IPS-15b (cell line): ENCODE results near the gene SAMD3.
"Not testable (repeated sequence)": the region's sequence is repeated elsewhere in the genome, so short reads cannot be mapped to it uniquely, and the experiment has no call there.

Experiments
- H3K27me3 ChIP-seq: one replicate; pipeline ENCODE4 v1.6.1; 2013; ENCODE audit warnings: low read length; ENCODE audit not compliant: control insufficient read depth, insufficient read depth
- H3K36me3 ChIP-seq: one replicate; pipeline ENCODE4 v1.6.1; 2013; ENCODE audit warnings: low read length; ENCODE audit not compliant: control insufficient read depth, insufficient read depth
- H3K4me1 ChIP-seq: one replicate; pipeline ENCODE4 v1.6.1; 2013; ENCODE audit warnings: mild to moderate bottlenecking, low read length; ENCODE audit not compliant: control insufficient read depth, insufficient read depth
- H3K4me3 ChIP-seq: one replicate; pipeline ENCODE4 v1.5.1; 2013; ENCODE audit warnings: low read depth, low read length
- H3K9ac ChIP-seq: one replicate; pipeline ENCODE4 v1.6.1; 2013; ENCODE audit warnings: low read depth, mild to moderate bottlenecking, low read length
- H3K9me3 ChIP-seq: one replicate; pipeline ENCODE4 v1.6.1; 2013; ENCODE audit warnings: mild to moderate bottlenecking, low read length; ENCODE audit not compliant: control insufficient read depth, insufficient read depth

SAMD3 gene

DNA sequence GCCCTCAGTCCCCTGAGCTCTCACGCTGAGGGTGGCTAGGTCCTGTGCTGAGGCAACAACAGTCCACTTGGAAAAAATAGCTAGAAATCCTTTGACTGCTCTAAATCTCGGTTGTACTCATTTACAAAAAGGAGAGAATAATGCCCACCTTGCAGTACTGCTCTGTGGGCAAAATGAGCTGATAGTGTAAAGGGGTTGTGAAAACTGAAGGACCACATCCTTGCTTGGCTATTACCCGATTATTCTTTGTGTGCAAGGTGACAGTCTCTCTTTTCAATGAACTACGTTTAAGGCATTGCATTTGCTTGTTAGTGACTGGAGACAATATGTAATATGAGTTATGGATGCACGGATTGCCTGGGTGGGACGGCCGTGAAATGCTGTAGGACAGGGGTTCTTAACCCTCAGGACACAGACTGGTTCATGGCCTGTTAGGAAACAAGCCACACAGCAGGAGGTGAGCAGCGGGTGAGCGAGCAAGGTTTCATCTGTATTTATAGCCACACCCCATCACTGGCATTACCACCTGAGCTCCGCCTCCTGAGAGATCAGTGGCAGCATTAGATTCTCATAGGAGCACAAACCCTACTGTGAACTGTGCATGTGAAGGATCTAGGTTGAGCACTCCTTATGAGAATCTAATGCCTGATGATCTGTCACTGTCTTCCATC, 14.6 kb downstream of the SAMD3 start:
- H3K4me1 ChIP-seq: peaks cover 6% of the 10 kb centered on the region

DNA sequence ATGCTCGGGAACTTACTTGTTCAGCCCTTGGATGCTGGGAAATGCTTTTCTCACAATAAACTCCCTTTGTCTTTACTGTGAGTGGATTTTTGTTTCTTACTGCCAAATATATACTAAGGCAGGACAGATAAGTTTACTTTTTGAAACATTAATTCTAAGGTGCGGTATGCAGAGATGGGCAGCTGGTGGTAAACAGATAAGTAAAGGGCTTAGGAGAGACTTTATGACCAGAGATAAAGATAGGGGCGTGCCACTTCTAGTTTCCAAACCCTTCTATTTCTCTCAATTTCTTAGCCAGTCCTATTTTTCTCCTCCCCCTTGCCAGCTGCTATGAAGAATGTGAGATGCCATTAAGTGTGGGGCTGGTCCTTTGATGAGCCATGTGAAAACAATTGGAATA, 16.3 kb downstream of the SAMD3 start:
- no peaks in the 10 kb centered on the region for H3K9me3 ChIP-seq
- no peak overlapping the region for H3K4me3 ChIP-seq

More for the DNA sequence above, 14.6 kb downstream of the SAMD3 start:
- H3K9ac ChIP-seq: no peak overlapping the region
- H3K9me3 ChIP-seq: no peaks in the 10 kb centered on the region
- H3K27me3 ChIP-seq: no peaks in the 10 kb centered on the region
- no peak overlapping the region for H3K4me3 ChIP-seq
- peaks cover 2% of the 10 kb centered on the region for H3K36me3 ChIP-seq

DNA sequence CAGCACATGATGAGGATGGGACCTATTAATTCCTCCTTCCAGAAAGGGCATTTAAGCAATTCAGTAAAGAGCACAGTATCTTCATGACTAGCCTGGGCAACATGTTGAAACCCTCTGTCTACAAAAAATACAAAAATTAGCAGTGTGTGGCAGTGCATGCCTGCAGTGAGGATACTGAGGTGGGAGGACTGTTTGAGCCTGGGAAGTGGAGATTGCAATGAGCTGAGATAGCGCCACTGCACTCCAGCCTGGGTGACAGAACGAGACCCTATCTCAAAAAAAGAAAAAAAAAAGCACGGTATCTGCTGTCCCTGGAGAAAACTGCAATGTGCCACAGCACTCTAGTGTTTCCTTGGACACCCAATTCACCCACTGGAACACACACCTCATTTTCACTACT, 18.4 kb downstream of the SAMD3 start:
- peaks cover 2% of the 10 kb centered on the region for H3K36me3 ChIP-seq
- no peaks in the 10 kb centered on the region for H3K9me3 ChIP-seq
- H3K4me1 ChIP-seq: peaks cover 24% of the 10 kb centered on the region
- no peak overlapping the region for H3K4me3 ChIP-seq
- H3K9ac ChIP-seq: no peak overlapping the region
- H3K27me3 ChIP-seq: no peaks in the 10 kb centered on the region

More for the DNA sequence above, 16.3 kb downstream of the SAMD3 start:
- Histone ChIP-seq H3K4me1 (peaks cover 21% of the 10 kb centered on the region), H3K27me3 (no peaks in the 10 kb centered on the region), H3K36me3 (peaks cover 2% of the 10 kb centered on the region), H3K9ac (no peak overlapping the region)

DNA sequence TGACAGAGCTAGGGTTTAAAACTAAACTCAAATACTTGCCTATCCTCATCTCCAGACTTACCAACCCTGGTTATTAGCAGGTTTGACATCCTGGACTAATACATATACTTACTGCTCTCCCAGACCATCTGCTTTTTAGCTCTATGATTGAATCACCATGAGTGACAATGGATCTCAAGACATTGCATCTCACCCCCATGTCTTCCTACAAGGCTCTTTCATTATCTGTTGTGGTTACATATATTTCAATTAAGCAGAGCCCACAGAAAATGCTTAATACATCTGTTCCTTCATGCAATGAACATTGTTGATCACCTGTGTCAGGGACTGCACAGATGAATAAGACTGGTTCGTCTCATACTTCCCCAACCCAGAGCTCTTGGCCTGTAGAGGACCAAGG, 19.4 kb downstream of the SAMD3 start:
- Histone ChIP-seq H3K36me3 (peaks cover 2% of the 10 kb centered on the region), H3K4me1 (peaks cover 26% of the 10 kb centered on the region), H3K4me3 (no peak overlapping the region), H3K9me3 (no peaks in the 10 kb centered on the region), H3K27me3 (no peaks in the 10 kb centered on the region), H3K9ac (no peak overlapping the region)

DNA sequence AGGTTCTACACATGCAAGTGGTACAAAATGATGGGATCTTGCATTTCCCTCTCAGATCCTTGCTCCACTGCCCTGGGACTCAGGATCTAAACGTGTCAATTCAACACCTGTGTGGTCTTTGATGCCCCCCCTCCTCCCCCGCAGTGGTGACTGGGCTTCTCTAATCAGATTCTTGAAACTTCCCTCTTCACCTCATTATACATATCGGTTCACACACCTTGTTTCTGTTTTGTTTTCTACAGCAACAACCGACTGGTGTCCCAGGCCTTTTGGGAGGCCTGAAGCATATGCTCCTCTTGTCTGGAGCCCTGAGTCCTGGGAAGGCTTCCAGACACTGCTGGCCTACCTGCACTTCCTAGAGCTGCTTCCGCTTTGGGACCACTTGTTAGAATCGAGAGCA, 20.0 kb downstream of the SAMD3 start:
- H3K4me1 ChIP-seq: peaks cover 27% of the 10 kb centered on the region
- no peaks in the 10 kb centered on the region for H3K9me3 ChIP-seq
- H3K4me3 ChIP-seq: no peak overlapping the region
- H3K36me3 ChIP-seq: peaks cover 2% of the 10 kb centered on the region
- H3K27me3 ChIP-seq: no peaks in the 10 kb centered on the region
- H3K9ac ChIP-seq: no peak overlapping the region

DNA sequence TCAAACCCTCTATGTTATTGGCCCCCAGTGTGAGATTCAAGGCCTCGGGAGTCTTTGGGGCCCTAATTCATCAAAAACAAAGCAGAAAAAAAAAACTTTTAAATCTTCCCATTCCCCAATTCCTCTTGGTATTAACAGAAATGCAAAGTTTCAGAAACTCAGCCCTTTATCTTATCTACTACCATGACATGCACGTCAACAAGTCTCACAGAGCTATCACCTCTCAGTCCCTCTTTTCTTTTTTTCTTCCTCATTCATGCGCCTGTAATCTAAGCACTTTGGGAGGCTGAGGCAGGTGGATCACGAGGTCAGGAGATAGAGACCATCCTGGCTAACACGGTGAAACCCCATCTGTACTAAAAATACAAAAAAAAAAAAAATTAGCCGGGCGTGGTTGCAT, 22.7 kb downstream of the SAMD3 start:
- Histone ChIP-seq H3K9me3 (no peaks in the 10 kb centered on the region), H3K36me3 (no peaks in the 10 kb centered on the region), H3K9ac (no peak overlapping the region), H3K4me1 (peaks cover 27% of the 10 kb centered on the region), H3K4me3 (no peak overlapping the region), H3K27me3 (no peaks in the 10 kb centered on the region)

DNA sequence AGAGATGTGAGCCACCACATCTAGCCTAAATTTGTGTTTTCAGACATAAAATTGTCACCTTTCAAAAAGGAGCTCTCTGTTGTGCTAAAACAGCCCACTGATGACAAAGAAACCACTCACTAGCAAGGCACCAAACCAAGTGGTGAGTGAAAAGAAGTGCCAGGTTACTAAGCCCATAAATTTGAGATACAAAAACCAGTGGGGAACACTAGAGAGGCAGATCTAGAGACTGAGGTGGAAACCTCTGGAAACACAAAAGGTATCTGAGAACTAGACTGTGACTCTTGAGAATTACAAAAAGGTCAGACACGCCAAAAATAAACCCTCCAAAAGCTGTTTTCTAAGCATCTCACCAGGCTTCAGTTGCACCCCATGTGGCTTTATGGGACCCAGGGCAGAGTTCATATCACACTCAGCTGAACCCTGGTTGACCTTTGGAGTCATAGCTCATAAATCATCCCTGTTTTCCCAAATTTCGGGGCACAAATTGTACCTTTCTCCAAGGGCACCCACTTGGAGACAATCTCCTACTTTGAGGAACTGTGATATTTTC, 24.2 kb downstream of the SAMD3 start:
- Histone ChIP-seq H3K9me3 (no peaks in the 10 kb centered on the region), H3K4me3 (no peak overlapping the region), H3K4me1 (peaks cover 25% of the 10 kb centered on the region), H3K27me3 (no peaks in the 10 kb centered on the region), H3K36me3 (no peaks in the 10 kb centered on the region), H3K9ac (no peak overlapping the region)

DNA sequence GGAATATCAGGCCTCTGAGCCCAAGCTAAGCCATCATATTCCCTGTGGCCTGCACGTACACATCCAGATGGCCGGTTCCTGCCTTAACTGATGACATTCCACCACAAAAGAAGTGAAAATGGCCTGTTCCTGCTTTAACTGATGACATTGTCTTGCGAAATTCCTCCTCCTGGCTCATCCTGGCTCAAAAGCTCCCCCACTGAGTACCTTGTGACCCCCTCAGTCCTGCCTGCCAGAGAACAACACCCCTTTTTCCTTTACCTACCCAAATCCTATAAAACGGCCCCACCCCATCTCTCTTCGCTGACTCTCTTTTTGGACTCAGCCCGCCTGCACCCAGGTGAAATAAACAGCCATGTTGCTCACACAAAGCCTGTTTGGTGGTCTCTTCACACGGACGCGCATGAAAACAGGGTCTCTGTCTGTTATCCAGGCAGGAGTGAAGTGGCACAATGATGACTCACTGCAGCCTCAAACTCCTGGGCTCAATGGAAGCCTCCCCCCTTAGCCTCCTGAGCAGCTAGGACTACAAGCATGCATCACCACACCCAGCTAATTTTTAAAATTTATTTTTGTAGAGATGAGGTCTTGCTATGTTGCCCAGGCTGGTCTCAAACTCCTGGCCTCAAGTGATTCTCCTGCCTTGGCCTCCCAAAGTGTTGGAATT, 24.8 kb downstream of the SAMD3 start:
- not testable (repeated sequence) for H3K27me3 ChIP-seq, H3K36me3 ChIP-seq, H3K4me3 ChIP-seq, H3K9me3 ChIP-seq, H3K9ac ChIP-seq
- peaks cover 19% of the 10 kb centered on the region for H3K4me1 ChIP-seq

DNA sequence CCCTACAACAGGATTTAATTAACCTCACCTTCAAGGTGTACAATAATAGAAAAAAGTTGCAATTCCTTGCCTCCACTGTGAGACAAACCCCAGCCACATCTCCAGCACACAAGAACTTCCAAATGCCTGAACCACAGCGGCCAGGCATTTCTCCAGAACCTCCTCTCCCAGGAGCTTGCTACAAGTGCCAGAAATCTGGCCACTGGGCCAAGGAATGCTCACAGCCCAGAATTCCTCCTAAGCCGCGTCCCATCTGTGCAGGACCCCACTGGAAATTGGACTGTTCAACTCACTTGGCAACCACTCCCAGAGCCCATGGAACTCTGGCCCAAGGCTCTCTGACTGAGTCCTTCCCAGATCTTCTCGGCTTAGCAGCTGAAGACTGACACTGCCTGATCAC, 28.3 kb downstream of the SAMD3 start:
- not testable (repeated sequence) for H3K4me3 ChIP-seq, H3K9ac ChIP-seq, H3K4me1 ChIP-seq, H3K9me3 ChIP-seq, H3K27me3 ChIP-seq, H3K36me3 ChIP-seq

DNA sequence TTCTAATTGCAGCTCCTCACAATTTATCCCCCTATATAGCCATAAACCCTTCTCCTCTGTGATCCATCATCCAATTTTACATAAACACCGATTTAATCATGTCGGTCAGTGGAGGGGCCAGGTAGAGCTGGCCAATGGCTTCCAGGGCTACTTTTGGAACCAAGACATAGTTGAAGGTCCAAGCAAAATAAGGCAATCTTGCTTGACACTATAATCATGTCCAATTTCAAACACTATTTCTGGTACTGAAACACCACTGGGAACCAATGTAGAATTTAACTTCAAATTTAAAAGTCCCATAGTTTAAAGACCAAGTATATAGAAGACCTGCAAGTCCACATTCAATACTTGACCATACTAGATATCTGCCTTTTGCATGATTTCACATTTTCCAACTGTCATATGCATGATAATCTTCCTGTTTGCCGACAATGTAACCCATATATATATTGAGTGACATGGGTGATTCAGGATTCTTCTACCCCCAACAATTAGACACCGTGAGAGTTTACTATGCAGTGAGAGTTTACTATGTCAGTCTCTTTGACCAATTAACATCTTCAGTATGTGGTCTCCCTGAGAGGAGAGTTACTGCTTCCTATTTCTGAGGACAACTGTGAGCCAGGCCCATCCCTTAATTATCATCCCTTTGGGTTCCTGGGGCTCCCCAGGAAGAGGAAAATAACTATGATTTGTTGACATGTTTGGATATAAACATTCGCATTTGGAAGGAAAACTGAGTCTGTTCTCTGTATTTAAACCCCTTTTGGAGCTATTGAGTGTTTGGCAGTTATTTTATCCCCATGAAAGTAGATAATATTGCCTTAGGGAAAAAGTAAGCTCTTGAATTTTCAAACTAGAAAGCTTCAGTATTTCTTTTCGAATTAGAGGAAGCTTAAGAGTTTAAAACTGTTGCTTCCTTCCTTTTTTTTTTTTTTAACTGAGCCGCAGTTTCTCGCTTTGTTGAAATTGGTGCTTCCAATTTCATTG, 31.8 kb downstream of the SAMD3 start:
- H3K9me3 ChIP-seq: no peaks in the 10 kb centered on the region
- H3K27me3 ChIP-seq: no peaks in the 10 kb centered on the region
- no peak overlapping the region for H3K4me3 ChIP-seq
- H3K9ac ChIP-seq: no peak overlapping the region
- no peaks in the 10 kb centered on the region for H3K36me3 ChIP-seq
- no peaks in the 10 kb centered on the region for H3K4me1 ChIP-seq

DNA sequence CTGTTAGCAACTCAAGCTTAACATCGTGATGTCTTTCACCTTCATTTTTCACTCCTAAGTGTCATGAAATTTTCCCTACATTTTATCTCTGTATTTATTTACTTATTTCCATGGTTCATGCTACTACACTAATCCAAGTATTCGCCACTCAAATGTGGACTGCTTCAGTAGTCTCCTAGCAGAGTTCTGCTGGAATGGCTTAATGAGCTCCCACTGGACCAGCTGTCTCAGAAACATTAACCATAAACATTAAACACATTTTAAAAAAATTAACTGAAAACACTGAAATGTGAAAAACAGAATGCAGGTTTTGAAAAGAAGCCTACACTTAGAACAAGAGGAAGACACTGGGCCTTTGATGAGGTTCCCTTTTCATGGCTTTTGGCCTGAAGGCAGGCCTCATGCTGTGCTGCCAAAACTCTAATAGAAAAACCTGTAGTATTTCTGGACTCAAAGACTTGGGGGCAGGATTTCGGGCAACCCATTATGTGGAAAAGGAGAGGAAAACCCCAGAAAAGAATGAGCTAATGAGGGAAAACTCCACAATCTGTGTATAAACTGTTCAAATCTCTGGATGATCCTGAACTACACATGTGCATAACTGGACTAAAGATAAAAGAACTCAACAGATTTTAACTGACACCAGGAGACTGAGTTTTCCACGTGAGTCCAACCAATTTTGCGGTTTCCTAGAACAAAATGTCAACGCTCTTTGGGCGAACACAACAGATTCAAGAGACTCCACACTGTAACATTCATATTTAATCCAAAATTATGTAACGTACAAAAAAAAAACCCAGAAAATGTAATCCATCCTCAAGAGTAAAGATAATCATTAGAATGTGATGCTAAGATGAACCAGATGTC, 33.0 kb downstream of the SAMD3 start:
- Histone ChIP-seq H3K9me3 (no peaks in the 10 kb centered on the region), H3K4me3 (no peak overlapping the region), H3K4me1 (no peaks in the 10 kb centered on the region), H3K27me3 (no peaks in the 10 kb centered on the region), H3K36me3 (no peaks in the 10 kb centered on the region), H3K9ac (no peak overlapping the region)
